Middle frontal gyrus (tissue), 1 donor: ENCODE measurements around the gene AFM.

Experiments used
- DNase-seq: peaks from one replicate; pipeline ENCODE4 v3.0.0-alpha.2; 2015; ENCODE audit warnings: low spot score; ENCODE audit errors: extremely low spot score

The AFM gene

GRCh38 chr4:73481358-73481757, at the start of gene AFM:
TSS of gene AFM (plus strand) at chr4:73481745. CDS start at chr4:73481776, 31 bp downstream.
- DNase-seq: no peak

- no peak for DNase-seq
Observed at GRCh38 chr4:73431813-73432168, 49.8 kb upstream of the AFM start.

- no peak for DNase-seq
Observed at GRCh38 chr4:73432169-73433000, 49.2 kb upstream of the AFM start.

GRCh38 chr4:73433140-73433539, 48.4 kb upstream of the AFM start:
- no peak for DNase-seq

- DNase-seq: no peak
Observed at GRCh38 chr4:73434311-73434710, 47.2 kb upstream of the AFM start.

- DNase-seq: no peak
Observed at GRCh38 chr4:73435984-73436383, 45.6 kb upstream of the AFM start, which contains the start of gene AFP. TSS of gene AFP (plus strand) at chr4:73436221. CDS start at chr4:73436263, 42 bp downstream.

GRCh38 chr4:73436674-73437557, 44.6 kb upstream of the AFM start:
- DNase-seq: no peak

GRCh38 chr4:73437558-73437956, 44.0 kb upstream of the AFM start:
- no peak for DNase-seq

GRCh38 chr4:73438048-73438447, 43.5 kb upstream of the AFM start:
- no peak for DNase-seq

GRCh38 chr4:73438582-73439215, 42.8 kb upstream of the AFM start:
- no peak for DNase-seq

GRCh38 chr4:73439445-73439844, 42.1 kb upstream of the AFM start:
- DNase-seq: no peak

GRCh38 chr4:73439991-73440390, 41.6 kb upstream of the AFM start:
- DNase-seq: no peak

GRCh38 chr4:73440653-73441052, 40.9 kb upstream of the AFM start:
- no peak for DNase-seq

- no peak for DNase-seq
Observed at GRCh38 chr4:73442275-73442674, 39.3 kb upstream of the AFM start.

GRCh38 chr4:73443224-73443623, 38.3 kb upstream of the AFM start:
- DNase-seq: no peak

GRCh38 chr4:73445383-73446335, 35.9 kb upstream of the AFM start:
- DNase-seq: no peak

GRCh38 chr4:73446336-73446938, 35.1 kb upstream of the AFM start:
- DNase-seq: no peak

- DNase-seq: no peak
Observed at GRCh38 chr4:73447671-73448070, 33.9 kb upstream of the AFM start.

- no peak for DNase-seq
Observed at GRCh38 chr4:73448448-73449203, 32.9 kb upstream of the AFM start.
